Epithelial cell of esophagus (primary cell): ENCODE results near the gene DAND5.
"Not testable (repeated sequence)": the region's sequence is repeated elsewhere in the genome, so short reads cannot be mapped to it uniquely, and the experiment has no call there.

Experiments used
- DNase-seq: peaks from one replicate; pipeline ENCODE4 v3.0.0; 2010; ENCODE audit warnings: low read depth
- H3K4me3 ChIP-seq: 2 replicates; pipeline ENCODE4 v1.5.1; 2011; ENCODE audit warnings: mild to moderate bottlenecking, low read length, control low read depth
- TF ChIP-seq, protein P1 (sequence below): IDR thresholded peaks from 2 replicates; pipeline ENCODE4 v1.5.1; 2011; ENCODE audit warnings: low read depth, mild to moderate bottlenecking, low read length, control low read depth, inconsistent platforms; ENCODE audit not compliant: insufficient read depth; ENCODE audit errors: missing control alignments

DAND5 gene

DNA sequence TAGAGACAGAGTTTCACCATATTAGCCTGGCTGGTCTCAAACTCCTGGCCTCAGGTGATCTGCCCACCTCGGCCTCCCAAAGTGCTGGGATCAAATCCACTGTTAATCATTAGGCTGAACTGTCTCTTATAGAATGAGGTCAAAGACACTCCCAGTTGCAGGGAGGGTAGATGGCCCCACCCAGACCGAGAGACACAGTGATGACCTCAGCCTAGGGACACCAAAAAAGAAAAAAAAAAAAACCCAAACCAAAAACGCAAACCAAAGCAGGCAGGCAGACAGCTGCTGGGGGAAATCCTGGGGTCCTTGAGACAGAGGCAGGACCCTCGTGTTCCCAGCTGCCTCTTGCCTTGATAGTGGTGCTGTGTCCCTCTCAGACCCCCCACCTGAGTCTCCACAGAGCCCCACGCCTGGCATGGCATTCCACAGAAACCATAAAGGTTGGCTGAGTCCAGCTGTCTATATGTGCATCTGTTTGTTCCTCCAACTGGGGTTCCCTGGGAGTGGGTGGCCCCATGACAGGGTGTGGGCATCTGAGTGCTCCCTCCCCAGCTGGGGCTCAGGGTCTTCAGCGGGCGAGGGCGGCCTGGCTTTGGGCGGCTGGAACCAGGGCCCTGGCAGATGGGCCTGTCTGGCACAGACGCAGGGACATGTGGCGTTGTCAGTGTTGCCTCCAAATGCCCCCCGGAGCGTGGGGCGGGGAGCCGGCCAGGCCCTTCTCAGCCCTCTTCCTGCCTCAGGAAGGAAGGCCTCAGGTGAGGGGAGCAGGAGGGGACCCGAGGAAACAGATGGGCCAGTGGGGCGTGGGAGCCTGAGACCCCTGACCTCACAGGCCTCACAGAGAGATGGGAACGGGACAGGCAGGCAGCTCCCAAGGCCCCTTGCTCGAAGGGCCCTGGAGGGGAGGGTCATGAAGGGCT, 5.2 kb downstream of the DAND5 start:
- no peak for DNase-seq
- TF ChIP-seq, protein P1, sequence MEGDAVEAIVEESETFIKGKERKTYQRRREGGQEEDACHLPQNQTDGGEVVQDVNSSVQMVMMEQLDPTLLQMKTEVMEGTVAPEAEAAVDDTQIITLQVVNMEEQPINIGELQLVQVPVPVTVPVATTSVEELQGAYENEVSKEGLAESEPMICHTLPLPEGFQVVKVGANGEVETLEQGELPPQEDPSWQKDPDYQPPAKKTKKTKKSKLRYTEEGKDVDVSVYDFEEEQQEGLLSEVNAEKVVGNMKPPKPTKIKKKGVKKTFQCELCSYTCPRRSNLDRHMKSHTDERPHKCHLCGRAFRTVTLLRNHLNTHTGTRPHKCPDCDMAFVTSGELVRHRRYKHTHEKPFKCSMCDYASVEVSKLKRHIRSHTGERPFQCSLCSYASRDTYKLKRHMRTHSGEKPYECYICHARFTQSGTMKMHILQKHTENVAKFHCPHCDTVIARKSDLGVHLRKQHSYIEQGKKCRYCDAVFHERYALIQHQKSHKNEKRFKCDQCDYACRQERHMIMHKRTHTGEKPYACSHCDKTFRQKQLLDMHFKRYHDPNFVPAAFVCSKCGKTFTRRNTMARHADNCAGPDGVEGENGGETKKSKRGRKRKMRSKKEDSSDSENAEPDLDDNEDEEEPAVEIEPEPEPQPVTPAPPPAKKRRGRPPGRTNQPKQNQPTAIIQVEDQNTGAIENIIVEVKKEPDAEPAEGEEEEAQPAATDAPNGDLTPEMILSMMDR: no peak

DNA sequence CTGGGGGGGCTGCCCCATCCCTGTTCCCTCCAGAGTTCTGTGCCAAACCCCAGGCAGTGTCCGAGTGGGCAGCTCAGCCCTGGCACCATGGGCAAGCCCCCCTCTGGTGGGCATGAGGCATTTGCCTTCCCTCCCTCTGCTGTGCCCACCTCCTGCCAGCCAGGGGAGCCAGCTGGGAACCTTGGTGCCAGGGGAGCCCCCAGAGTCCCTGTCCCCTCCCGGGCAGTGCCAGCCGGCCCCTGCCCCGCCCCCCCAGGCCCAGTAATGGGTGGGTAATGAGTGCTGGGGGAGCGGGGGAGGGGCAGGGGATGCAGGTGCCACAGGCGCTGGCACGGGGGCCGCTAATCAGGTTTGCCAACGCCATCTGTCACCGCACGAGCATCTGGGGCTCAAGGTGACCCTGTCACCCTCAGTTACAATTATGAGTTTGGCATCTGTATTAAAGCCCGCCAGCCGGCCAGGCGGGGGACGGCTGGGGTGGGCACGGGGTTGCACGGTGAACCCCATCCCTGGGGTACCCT, 5.9 kb downstream of the DAND5 start:
- TF ChIP-seq, protein P1: no peak
- H3K4me3 ChIP-seq: no peak overlapping the region
- no peak for DNase-seq

More for the DNA sequence above, 5.2 kb downstream of the DAND5 start:
- H3K4me3 ChIP-seq: no peak overlapping the region

DNA sequence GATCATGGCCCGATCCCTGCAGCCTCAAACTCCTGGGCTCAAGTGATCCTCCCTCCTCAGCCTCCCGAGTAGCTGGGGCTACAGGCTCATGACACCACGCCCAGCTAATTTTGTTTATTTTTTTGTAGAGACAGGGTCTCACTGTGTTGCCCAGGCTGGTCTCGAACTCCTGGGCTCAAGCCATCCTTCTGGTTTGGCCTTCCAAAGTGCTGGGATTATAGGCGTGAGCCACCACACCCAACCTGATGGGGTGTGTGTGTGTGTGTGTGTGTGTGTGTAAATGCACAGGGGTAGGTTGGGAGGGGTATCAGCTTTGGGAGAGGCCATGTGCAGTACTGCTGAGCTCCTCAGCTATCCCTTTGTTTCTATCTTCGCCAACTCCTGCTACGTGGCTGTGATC, 6.7 kb downstream of the DAND5 start:
- not testable (repeated sequence) for DNase-seq, H3K4me3 ChIP-seq

DNA sequence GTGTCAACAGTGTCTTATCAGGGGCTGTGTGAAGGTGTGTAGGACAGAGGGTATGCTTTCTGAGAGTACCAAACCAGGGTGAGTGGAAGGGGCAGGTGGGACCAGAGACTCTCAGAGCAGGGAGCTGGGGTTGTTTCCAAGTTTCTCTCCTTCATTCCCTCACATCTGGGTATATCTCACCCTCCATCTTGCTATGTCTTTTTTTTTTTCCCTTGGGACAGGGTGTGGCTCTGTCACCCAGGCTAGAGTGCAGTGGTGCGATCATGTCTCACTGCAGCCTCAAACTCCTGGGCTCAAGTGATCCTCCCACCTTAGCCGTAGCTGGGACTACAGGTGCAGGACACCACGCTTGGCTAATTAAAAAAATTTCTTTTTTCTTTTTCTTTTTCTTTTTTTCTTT, 10.6 kb downstream of the DAND5 start:
- no peak for DNase-seq
- TF ChIP-seq, protein P1: no peak
- no peak overlapping the region for H3K4me3 ChIP-seq

DNA sequence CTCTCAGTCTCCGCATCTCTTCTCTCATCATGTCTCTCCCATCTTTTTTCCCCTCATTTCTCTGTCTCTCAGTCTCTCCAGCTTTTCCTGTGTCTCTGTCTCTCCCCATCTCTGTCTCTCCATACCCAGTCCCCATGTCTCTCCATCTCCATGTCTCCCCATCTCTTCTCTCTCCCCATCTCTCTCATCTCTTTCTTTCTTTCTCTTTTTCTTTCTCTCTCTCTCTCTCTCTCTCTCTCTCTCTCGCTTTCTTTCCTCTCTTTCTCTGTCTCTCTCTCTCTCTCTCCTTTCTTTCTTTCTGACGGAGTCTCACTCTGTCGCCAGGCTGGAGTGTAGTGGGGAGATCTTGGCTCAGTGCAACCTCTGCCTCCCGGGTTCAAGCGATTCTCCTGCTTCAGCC, 13.3 kb downstream of the DAND5 start:
- H3K4me3 ChIP-seq: no peak overlapping the region
- TF ChIP-seq, protein P1: no peak
- DNase-seq: no peak

DNA sequence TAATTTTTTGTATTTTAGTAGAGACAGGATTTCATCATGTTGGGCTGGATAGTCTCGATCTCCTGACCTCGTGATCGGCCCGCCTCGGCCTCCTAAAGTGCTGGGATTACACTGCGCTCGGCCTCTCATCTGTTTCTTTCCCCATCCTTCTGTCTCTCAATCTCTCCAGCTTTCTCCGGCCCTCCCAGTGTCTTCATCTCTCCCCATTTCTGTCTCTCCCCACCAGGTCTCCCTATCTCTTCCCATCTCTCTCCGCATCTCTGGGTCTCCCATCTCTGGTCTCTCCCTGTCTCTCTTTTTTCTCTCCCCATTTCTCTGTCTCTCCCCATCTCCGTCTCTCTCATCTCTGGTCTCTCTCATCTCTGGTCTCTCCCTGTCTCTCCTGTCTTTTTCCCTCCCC, 13.7 kb downstream of the DAND5 start:
- no peak overlapping the region for H3K4me3 ChIP-seq
- no peak for DNase-seq
- TF ChIP-seq, protein P1: no peak

DNA sequence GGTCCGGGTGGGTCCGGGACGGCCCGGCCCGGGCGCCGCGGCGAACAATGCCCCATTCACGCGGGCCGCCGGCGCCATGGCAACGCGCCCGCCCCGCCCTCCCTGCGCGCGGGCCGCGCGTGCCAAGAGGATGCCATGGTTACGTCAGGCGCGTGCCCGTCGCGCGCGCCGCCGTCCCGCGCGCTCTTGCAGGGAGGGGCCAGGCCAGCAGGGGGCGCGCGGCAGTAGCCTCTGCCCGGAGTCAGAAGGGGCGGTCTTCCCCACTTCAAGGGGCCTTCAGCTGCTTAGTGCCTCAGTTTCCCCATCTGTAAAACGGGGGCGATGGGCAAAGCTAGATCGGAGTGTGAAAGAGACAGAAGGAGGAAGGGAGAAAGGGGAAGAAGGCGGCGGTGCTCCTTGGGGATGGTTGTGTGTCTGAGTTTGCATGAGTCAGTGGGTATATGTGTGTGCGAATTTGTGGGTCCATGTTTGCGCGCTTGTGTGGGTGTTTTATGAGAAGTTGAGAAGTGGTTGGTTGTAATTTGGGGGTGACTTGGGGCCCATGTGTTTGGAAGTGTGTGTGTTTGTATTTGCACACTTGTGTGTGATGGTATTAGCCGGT, 14.3 kb downstream of the DAND5 start:
- TF ChIP-seq, protein P1: peak; percentile 65
- DNase-seq: peak; percentile 76
- no peak overlapping the region for H3K4me3 ChIP-seq
